ENCODE measurements around the gene GUCY2D.

Gene GUCY2D

GRCh38 chr17:7984904-7985303 is 17.5 kb upstream of the GUCY2D start:
- H3F3A ChIP-seq (ENCODE audit: low read depth): peaks cover 11% of the 10 kb centered on the region
- H3K79me2 ChIP-seq (ENCODE audit: insufficient read depth, low read length): no peaks in the 10 kb centered on the region
- no peaks in the 10 kb centered on the region for H3K9me3 ChIP-seq (ENCODE audit: insufficient read depth, low read depth, low read length)
- no peak overlapping the region for H3K4me3 ChIP-seq (ENCODE audit: low read length, poor library complexity, severe bottlenecking)
- no peaks in the 10 kb centered on the region for H3K9me2 ChIP-seq (replicated peaks; ENCODE audit: low read depth, low read length)
- no peaks in the 10 kb centered on the region for H3K27me3 ChIP-seq (ENCODE audit: insufficient read depth, low read length, poor library complexity, severe bottlenecking)
- H3K4me2 ChIP-seq (ENCODE audit: low read depth, low read length, poor library complexity, severe bottlenecking): no peak overlapping the region
- no peaks in the 10 kb centered on the region for H4K20me1 ChIP-seq (ENCODE audit: insufficient read depth, low read length, poor library complexity, severe bottlenecking)
- no peak overlapping the region for H2AFZ ChIP-seq (ENCODE audit: low read length)
- no peak overlapping the region for H3K9ac ChIP-seq (ENCODE audit: low read depth, low read length, poor library complexity, severe bottlenecking)
- TF ChIP-seq EZH2phosphoT487 (IDR thresholded peaks at IDR 0.05; ENCODE audit: borderline replicate concordance) (no peak), CTCF (conservative IDR thresholded peaks at IDR 0.05; ENCODE audit: low read length) (no peak)
- H3K36me3 ChIP-seq (ENCODE audit: insufficient read depth, low read length): no peaks in the 10 kb centered on the region
- peaks cover 6% of the 10 kb centered on the region for H3K4me1 ChIP-seq (ENCODE audit: insufficient read depth, low read length, poor library complexity, severe bottlenecking)

- no peaks in the 10 kb centered on the region for H3K27me3 ChIP-seq (ENCODE audit: insufficient read depth, low read length, poor library complexity, severe bottlenecking)
- no peaks in the 10 kb centered on the region for H4K20me1 ChIP-seq (ENCODE audit: insufficient read depth, low read length, poor library complexity, severe bottlenecking)
- H3K79me2 ChIP-seq (ENCODE audit: insufficient read depth, low read length): no peaks in the 10 kb centered on the region
- no peaks in the 10 kb centered on the region for H3K9me3 ChIP-seq (ENCODE audit: insufficient read depth, low read depth, low read length)
- no peaks in the 10 kb centered on the region for H3K36me3 ChIP-seq (ENCODE audit: insufficient read depth, low read length)
- H3K4me3 ChIP-seq (ENCODE audit: low read length, poor library complexity, severe bottlenecking): no peak overlapping the region
- no peaks in the 10 kb centered on the region for H3K9me2 ChIP-seq (replicated peaks; ENCODE audit: low read depth, low read length)
- no peak overlapping the region for H3K9ac ChIP-seq (ENCODE audit: low read depth, low read length, poor library complexity, severe bottlenecking)
- peaks cover 14% of the 10 kb centered on the region for H3K4me1 ChIP-seq (ENCODE audit: insufficient read depth, low read length, poor library complexity, severe bottlenecking)
- no peak for TF ChIP-seq CTCF (conservative IDR thresholded peaks at IDR 0.05; ENCODE audit: low read length)
- TF ChIP-seq EZH2phosphoT487 (IDR thresholded peaks at IDR 0.05; ENCODE audit: borderline replicate concordance): no peak
- peaks cover 17% of the 10 kb centered on the region for H3F3A ChIP-seq (ENCODE audit: low read depth)
- H2AFZ ChIP-seq (ENCODE audit: low read length): no peak overlapping the region
- no peak overlapping the region for H3K4me2 ChIP-seq (ENCODE audit: low read depth, low read length, poor library complexity, severe bottlenecking)
Observed at GRCh38 chr17:7987112-7987893, 15.1 kb upstream of the GUCY2D start.

- peaks cover 14% of the 10 kb centered on the region for H3K4me1 ChIP-seq (ENCODE audit: insufficient read depth, low read length, poor library complexity, severe bottlenecking)
- H3F3A ChIP-seq (ENCODE audit: low read depth): peaks cover 17% of the 10 kb centered on the region
- H3K36me3 ChIP-seq (ENCODE audit: insufficient read depth, low read length): no peaks in the 10 kb centered on the region
- no peaks in the 10 kb centered on the region for H3K9me3 ChIP-seq (ENCODE audit: insufficient read depth, low read depth, low read length)
- peak overlapping the region; percentile 65 for H3K4me2 ChIP-seq (ENCODE audit: low read depth, low read length, poor library complexity, severe bottlenecking)
- no peaks in the 10 kb centered on the region for H3K9me2 ChIP-seq (replicated peaks; ENCODE audit: low read depth, low read length)
- peak overlapping the region; percentile 14 for H2AFZ ChIP-seq (ENCODE audit: low read length)
- H3K9ac ChIP-seq (ENCODE audit: low read depth, low read length, poor library complexity, severe bottlenecking): no peak overlapping the region
- H3K4me3 ChIP-seq (ENCODE audit: low read length, poor library complexity, severe bottlenecking): no peak overlapping the region
- no peak for TF ChIP-seq EZH2phosphoT487 (IDR thresholded peaks at IDR 0.05; ENCODE audit: borderline replicate concordance)
- peak; percentile 67 for TF ChIP-seq CTCF (conservative IDR thresholded peaks at IDR 0.05; ENCODE audit: low read length)
- H4K20me1 ChIP-seq (ENCODE audit: insufficient read depth, low read length, poor library complexity, severe bottlenecking): no peaks in the 10 kb centered on the region
- no peaks in the 10 kb centered on the region for H3K79me2 ChIP-seq (ENCODE audit: insufficient read depth, low read length)
- no peaks in the 10 kb centered on the region for H3K27me3 ChIP-seq (ENCODE audit: insufficient read depth, low read length, poor library complexity, severe bottlenecking)
Observed at GRCh38 chr17:7988750-7989178, 13.7 kb upstream of the GUCY2D start.

Measured in Loucy (cell line).